ENCODE data around the gene PCDHGA5.
A peak's percentile ranks its signal among the peaks of the same experiment; 100 is the strongest.
"Not testable (repeated sequence)": the region's sequence is repeated elsewhere in the genome, so short reads cannot be mapped to it uniquely, and the experiment has no call there.

Gene PCDHGA5

GRCh38 chr5:141387557-141388311, 23.8 kb downstream of the PCDHGA5 start, which contains the start of gene PCDHGB4:
Gene PCDHGB4, plus strand, starts transcription at chr5:141387698. Its CDS starts 187 bp downstream, at chr5:141387885.
- not testable (repeated sequence) for DNase-seq (ENCODE audit: low spot score)

GRCh38 chr5:141388661-141389060, 24.7 kb downstream of the PCDHGA5 start:
- no peak for DNase-seq (ENCODE audit: low spot score)

GRCh38 chr5:141389153-141390042, 25.4 kb downstream of the PCDHGA5 start:
- DNase-seq (ENCODE audit: low spot score), result no peak

GRCh38 chr5:141392429-141393198, 28.7 kb downstream of the PCDHGA5 start, which contains the start of gene PCDHGA8:
Gene PCDHGA8, plus strand, starts transcription at chr5:141392633. Its CDS starts 181 bp downstream, at chr5:141392814.
- DNase-seq (ENCODE audit: low spot score), result no peak

DNA sequence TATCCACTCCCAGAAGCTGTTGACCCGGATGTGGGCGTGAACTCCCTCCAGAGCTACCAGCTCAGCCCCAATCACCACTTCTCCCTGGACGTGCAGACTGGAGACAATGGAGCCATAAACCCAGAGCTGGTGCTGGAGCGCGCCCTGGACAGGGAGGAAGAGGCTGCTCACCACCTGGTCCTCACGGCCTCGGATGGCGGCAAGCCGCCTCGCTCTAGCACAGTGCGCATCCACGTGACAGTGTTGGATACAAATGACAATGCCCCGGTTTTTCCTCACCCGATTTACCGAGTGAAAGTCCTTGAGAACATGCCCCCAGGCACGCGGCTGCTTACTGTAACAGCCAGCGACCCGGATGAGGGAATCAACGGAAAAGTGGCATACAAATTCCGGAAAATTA, 29.3 kb downstream of the PCDHGA5 start:
- DNase-seq (ENCODE audit: low spot score), result no peak

GRCh38 chr5:141394401-141395187, 30.6 kb downstream of the PCDHGA5 start:
- DNase-seq (ENCODE audit: low spot score), result not testable (repeated sequence)

DNA sequence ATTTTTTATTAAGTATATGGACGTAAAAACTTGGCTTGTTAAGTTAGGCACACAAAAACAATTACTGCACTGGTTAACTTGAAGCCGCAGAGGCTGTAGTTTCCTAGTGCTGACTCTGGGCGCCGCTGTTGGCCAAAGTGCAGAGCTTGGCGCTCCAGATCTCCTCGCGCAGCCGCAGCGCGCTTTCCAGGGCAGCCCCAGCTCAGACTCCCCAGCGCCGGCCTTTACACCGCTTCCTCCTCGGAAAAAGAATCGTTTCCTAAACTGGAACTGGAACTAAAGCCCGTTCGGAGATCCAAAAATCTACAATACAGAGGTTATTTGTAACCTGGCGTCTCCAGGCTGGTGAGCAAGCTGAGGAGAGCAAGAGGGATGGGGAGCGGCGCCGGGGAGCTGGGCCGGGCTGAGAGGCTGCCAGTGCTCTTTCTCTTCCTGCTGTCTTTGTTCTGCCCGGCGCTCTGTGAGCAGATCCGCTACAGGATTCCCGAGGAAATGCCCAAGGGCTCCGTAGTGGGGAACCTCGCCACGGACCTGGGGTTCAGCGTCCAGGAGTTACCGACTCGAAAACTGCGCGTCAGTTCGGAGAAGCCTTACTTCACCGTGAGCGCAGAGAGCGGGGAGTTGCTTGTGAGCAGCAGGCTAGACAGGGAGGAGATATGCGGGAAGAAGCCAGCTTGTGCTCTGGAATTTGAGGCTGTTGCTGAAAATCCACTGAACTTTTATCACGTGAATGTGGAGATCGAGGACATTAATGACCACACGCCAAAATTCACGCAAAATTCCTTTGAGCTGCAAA, 34.0 kb downstream of the PCDHGA5 start, which contains the start of gene PCDHGB5:
Gene PCDHGB5 (plus strand): TSS at position 192 of the 796 bp plus-strand sequence. CDS start 181 bp downstream, at position 373.
- not testable (repeated sequence) for DNase-seq (ENCODE audit: low spot score)

GRCh38 chr5:141398608-141399007, 34.6 kb downstream of the PCDHGA5 start:
- no peak for DNase-seq (ENCODE audit: low spot score)

DNA sequence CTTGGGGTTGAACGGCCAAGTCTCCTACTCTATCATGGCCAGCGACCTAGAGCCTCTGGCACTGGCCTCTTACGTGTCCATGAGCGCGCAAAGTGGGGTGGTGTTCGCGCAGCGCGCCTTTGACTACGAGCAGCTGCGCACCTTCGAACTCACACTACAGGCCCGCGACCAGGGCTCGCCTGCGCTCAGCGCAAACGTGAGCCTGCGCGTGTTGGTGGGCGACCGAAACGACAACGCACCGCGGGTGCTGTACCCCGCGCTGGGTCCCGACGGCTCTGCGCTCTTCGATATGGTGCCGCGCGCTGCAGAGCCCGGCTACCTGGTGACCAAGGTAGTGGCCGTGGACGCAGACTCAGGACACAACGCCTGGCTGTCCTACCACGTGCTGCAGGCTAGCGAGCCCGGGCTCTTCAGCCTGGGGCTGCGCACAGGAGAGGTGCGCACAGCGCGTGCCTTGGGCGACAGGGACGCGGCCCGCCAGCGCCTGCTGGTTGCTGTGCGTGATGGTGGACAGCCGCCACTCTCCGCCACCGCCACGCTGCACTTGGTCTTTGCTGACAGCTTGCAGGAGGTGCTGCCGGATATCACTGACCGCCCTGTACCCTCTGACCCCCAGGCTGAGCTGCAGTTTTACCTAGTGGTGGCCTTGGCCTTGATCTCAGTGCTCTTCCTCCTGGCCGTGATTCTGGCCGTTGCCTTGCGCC, 35.7 kb downstream of the PCDHGA5 start:
- no peak for DNase-seq (ENCODE audit: low spot score)

- DNase-seq (ENCODE audit: low spot score), result no peak
These were observed 38.7 kb downstream of the PCDHGA5 start, which contains the start of gene PCDHGA9 for GRCh38 chr5:141402553-141403243. Gene PCDHGA9, plus strand, starts transcription at chr5:141402778. Its CDS starts 175 bp downstream, at chr5:141402953.

- DNase-seq (ENCODE audit: low spot score), result no peak
These were observed 39.4 kb downstream of the PCDHGA5 start for GRCh38 chr5:141403387-141403786.

DNA sequence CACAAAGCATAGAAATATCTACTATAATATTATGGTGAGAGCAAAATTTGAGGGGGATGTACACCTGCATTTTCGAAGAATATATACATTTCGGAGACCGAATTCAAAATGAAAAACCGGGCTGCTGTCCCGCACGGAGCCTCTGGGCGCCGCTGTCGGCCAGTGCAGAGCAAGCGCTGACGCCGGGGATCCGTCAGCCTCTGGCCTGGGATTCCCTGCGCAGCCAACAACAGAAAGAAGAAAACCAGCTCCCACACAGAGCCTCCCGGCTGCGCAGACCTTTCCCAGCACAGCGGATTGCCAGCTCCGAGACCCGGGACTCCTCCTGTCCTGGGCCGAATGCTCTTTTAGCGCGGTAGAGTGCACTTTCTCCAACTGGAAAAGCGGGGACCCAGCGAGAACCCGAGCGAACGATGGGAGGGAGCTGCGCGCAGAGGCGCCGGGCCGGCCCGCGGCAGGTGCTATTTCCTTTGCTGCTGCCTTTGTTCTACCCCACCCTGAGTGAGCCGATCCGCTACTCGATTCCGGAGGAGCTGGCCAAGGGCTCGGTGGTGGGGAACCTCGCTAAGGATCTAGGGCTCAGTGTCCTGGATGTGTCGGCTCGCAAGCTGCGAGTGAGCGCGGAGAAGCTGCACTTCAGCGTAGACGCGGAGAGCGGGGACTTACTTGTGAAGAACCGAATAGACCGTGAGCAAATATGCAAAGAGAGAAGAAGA, 44.0 kb downstream of the PCDHGA5 start, which contains the start of gene PCDHGB6:
Gene PCDHGB6 (plus strand): TSS at position 232 of the 716 bp plus-strand sequence. CDS start 182 bp downstream, at position 414.
- not testable (repeated sequence) for DNase-seq (ENCODE audit: low spot score)

- no peak for DNase-seq (ENCODE audit: low spot score)
These were observed 45.8 kb downstream of the PCDHGA5 start for GRCh38 chr5:141409598-141410306.

DNA sequence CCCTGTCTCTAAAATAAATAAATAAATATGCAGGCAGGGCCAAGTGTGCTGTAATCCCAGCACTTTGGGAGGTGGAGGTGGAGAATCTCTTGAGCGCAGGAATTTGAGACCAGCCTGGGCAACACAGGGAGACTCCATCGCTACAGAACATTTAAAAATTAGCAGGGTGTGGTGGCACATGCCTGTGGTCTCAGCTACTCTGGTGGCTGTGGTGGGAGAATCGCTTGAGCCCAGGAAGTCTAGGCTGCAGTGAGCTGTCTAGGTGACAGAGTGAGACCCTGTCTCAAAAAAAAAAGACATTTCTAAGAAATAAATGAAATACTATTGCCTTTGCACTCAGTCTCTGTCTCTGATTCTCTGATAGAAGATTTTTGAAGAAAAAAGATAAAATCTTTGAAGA, 47.6 kb downstream of the PCDHGA5 start:
- no peak for DNase-seq (ENCODE audit: low spot score)

DNA sequence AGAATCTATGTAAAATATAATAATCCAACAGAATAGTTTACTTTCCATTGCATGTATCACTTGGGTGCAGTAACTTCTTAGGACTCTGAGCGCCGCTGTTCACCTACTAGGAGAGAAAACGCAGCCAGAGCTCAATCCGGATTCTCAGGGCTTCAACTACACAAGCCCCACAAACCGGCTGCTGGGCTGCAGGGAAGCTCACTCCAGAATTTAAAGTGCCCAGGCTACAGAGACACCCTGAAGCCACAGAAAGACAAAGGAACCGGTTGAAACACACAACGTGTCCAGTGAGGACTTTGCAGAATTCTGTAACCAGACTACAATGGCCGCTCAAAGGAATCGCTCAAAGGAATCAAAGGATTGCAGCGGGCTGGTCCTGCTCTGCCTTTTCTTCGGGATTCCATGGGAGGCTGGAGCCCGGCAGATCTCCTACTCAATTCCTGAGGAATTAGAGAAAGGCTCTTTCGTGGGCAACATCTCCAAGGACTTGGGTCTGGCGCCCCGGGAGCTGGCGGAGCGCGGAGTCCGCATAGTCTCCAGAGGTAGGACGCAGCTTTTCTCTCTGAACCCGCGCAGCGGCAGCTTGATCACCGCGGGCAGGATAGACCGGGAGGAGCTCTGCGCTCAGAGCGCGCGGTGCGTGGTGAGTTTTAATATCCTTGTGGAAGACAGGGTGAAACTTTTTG, 49.0 kb downstream of the PCDHGA5 start, which contains the start of gene PCDHGA10:
Gene PCDHGA10 (plus strand): TSS at position 134 of the 686 bp plus-strand sequence. CDS start 189 bp downstream, at position 323.
- peak; percentile 82 for DNase-seq (ENCODE audit: low spot score)

DNA sequence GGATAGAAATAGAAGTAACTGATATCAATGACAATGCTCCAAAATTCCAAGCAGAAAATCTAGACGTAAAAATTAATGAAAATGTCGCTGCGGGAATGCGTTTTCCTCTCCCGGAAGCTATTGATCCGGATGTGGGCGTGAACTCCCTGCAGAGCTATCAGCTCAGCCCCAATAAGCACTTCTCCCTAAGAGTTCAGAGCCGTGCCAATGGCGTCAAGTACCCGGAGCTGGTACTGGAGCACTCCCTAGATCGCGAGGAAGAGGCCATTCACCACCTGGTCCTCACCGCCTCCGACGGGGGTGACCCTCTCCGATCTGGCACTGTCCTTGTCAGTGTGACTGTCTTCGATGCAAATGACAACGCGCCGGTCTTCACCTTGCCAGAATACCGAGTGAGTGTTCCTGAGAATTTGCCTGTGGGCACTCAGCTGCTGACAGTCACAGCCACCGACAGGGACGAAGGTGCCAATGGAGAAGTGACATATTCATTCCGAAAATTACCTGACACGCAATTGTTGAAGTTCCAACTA, 49.6 kb downstream of the PCDHGA5 start:
- DNase-seq (ENCODE audit: low spot score), result peak; percentile 20

Data from RKO (cell line).